ENCODE results near the gene ADAMTS15.

ADAMTS15 gene, protein sequence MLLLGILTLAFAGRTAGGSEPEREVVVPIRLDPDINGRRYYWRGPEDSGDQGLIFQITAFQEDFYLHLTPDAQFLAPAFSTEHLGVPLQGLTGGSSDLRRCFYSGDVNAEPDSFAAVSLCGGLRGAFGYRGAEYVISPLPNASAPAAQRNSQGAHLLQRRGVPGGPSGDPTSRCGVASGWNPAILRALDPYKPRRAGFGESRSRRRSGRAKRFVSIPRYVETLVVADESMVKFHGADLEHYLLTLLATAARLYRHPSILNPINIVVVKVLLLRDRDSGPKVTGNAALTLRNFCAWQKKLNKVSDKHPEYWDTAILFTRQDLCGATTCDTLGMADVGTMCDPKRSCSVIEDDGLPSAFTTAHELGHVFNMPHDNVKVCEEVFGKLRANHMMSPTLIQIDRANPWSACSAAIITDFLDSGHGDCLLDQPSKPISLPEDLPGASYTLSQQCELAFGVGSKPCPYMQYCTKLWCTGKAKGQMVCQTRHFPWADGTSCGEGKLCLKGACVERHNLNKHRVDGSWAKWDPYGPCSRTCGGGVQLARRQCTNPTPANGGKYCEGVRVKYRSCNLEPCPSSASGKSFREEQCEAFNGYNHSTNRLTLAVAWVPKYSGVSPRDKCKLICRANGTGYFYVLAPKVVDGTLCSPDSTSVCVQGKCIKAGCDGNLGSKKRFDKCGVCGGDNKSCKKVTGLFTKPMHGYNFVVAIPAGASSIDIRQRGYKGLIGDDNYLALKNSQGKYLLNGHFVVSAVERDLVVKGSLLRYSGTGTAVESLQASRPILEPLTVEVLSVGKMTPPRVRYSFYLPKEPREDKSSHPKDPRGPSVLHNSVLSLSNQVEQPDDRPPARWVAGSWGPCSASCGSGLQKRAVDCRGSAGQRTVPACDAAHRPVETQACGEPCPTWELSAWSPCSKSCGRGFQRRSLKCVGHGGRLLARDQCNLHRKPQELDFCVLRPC

GRCh38 chr11:130448416-130449309 lies at the start of gene ADAMTS15:
Gene ADAMTS15 (plus strand): TSS chr11:130448645. CDS start chr11:130448974, 329 bp downstream.
- DNase-seq (ENCODE audit: low read depth in 2 of 2) = no peak

GRCh38 chr11:130399196-130399595 lies 49.2 kb upstream of the ADAMTS15 start:
- DNase-seq (ENCODE audit: low read depth in 2 of 2) = no peak

GRCh38 chr11:130400781-130401483 lies 47.5 kb upstream of the ADAMTS15 start:
- DNase-seq (ENCODE audit: low read depth in 2 of 2) = no peak

DNA sequence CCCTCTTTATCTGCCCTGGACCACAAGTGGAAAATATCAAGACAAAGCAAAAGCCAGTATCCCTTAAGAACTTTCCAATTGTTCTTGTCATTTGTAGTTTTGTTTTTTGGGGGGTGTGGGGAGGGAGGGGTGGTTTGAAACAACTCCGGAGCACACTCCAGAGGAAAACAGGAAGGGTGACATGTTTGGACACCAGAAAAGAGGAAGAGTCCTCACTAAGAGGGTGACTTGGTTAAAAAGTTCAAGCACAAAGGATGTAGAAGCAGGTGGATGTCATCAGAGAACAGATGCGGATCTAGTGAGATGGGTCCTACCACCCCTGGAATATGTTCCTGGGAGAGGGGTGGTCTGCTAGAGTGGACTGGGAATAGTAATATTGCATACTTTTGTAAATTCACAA lies 45.9 kb upstream of the ADAMTS15 start:
- no peak for DNase-seq (ENCODE audit: low read depth in 2 of 2)

DNA sequence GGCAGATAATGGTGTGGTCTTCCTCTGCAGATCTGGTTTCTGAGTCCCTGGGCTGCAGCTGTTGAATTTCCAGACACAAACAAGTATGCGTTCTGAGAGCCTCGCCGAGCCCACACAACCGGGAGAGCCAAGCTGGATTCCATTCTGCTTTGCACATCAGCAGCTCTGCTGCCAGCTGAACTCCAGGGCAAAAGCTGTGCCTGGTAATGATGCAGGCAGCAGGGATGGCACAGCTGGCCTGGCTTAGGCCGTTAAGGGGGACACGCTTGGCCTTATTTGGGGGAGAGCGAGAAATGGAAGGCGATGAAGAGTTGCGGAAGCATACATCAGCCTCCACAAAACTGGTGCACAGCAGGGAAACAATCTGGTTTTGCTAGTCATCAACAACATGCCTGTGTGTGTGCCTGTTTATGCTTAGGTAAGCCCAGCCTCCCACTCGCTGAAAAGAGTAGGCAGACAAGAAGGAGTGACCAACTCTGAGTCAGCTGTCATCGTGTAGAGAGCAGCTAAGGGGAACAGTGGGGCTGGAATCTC lies 45.1 kb upstream of the ADAMTS15 start:
- no peak for DNase-seq (ENCODE audit: low read depth in 2 of 2)

DNA sequence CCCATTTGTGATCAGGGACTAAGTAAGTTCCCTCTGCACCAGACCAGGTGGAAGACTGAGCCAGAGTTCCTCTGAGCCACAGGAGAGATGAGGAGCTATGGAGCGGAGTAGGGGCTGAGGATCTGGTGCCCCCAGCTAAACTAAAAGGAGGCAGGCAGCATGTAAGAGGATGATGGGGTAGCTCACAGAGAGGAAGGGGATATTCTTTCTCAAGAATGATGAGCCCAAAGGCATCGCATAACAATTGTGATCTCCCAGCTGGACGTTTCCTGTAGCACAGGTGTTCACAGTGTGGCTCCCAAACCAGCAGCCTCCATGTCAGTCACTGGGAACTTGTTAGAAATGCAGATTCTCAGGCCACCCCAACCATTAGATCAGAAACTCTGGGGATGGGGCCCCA lies 44.5 kb upstream of the ADAMTS15 start:
- DNase-seq (ENCODE audit: low read depth in 2 of 2) = no peak

DNA sequence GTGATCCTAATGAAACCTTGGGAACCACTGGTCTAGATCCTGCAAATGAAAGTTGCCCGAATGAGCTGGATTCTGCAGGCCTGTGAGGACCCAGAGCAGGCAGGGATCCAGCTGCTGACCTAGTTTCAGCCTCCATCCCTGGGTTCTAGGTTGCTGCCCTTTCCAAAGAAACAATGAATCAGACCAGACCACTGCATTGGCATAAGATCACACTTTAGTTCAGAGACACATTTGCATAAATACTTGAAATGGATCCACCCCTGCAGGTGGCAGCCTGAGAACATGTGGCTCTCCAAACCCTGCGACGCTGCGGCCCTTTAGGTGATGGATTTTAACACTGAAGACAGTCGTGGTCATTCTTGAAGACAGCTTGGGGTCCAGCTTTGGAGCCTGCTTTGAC lies 43.7 kb upstream of the ADAMTS15 start:
- DNase-seq (ENCODE audit: low read depth in 2 of 2) = no peak

DNA sequence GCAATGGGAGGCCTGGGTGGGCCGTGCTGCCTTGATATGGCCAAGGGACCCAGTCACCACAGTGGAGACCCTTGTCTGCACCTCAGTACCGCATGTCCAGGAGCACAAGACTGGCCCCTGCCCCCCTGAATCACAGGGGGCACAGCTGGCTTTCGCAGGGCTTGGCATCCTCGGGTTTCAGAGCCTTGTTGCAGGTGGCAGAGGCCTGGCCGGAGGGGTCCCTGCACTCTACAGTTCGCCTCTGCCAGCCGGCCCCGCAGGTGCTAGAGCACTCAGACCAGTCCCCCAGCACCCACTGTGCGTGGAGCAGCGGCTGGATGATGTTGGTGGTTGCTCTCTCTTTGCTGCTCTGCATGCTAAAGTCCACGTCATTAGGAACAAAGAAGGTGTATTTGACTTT lies 43.0 kb upstream of the ADAMTS15 start:
- DNase-seq (ENCODE audit: low read depth in 2 of 2) = no peak

GRCh38 chr11:130407978-130408377 lies 40.5 kb upstream of the ADAMTS15 start:
- no peak for DNase-seq (ENCODE audit: low read depth in 2 of 2)

- no peak for DNase-seq (ENCODE audit: low read depth in 2 of 2)
Observed at GRCh38 chr11:130408401-130408890, 40.0 kb upstream of the ADAMTS15 start.

DNA sequence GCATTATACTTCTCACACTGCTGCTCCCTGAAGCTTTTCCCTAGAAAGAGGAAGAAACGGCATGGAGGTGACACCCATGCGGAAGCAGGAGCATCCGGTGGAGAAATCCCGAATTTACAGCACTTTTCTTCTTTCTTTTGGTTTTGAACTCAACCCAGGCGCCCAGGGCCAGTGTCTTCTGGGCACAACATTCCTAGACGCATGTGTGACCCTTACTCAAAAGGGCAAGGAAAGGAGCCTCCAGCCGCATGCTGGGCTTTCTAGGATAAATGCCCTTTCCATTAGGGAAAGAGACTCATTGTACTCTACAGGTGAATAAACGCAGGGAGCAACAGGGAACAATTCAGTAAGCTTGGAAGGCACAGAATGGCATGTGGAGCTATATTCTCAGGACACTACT lies 39.5 kb upstream of the ADAMTS15 start:
- no peak for DNase-seq (ENCODE audit: low read depth in 2 of 2)

- DNase-seq (ENCODE audit: low read depth in 2 of 2) = no peak
Observed at GRCh38 chr11:130409594-130410388, 38.7 kb upstream of the ADAMTS15 start.

- no peak for DNase-seq (ENCODE audit: low read depth in 2 of 2)
Observed at GRCh38 chr11:130411223-130411622, 37.2 kb upstream of the ADAMTS15 start.

- no peak for DNase-seq (ENCODE audit: low read depth in 2 of 2)
Observed at GRCh38 chr11:130413405-130414106, 34.9 kb upstream of the ADAMTS15 start.

DNA sequence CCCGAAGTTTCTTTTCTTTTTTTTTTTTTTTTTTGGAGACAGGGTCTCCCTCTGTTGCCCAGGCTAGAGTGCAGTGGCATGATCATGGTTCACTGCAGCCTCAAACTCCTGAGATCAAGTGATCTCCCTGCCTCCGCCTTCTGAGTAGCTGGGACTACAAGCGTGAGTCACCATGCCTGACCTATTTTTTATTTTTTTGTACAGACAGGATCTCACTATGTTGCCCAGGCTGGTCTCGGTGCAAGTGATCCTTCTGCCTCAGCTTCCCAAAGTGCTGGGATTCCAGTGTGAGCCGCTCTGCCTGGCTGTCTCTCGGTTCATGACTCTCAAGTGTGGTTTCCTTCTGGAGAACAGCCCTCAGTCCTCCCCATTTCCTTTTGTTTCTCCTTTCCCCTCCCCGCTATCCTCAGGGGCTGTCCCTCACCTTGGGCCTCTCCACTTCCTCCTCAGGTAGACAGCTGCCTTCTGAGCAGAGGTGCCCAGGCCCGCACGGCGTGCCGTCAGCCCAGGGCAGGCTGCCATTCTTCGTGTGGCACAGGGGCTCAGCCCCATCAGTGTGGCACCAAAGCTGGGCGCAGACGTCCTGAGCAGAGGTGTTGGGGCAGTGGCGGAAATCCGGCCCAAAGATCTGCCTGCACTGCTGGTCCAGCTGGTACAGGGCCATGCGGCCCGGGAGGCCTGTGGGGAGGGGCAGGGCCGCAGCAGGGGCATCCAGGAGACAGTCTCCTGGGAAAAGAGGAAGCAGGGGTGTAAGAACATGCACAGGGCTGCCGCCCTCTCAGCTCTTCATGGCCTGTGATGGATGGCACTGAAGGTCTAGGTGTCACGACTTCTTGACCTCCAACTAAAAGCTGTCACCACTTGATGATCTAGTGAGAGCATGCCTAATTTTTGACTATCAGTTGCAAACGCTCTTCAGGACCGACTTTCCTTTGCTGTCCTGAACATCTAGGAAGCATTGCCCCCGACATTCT lies 34.1 kb upstream of the ADAMTS15 start:
- no peak for DNase-seq (ENCODE audit: low read depth in 2 of 2)

DNA sequence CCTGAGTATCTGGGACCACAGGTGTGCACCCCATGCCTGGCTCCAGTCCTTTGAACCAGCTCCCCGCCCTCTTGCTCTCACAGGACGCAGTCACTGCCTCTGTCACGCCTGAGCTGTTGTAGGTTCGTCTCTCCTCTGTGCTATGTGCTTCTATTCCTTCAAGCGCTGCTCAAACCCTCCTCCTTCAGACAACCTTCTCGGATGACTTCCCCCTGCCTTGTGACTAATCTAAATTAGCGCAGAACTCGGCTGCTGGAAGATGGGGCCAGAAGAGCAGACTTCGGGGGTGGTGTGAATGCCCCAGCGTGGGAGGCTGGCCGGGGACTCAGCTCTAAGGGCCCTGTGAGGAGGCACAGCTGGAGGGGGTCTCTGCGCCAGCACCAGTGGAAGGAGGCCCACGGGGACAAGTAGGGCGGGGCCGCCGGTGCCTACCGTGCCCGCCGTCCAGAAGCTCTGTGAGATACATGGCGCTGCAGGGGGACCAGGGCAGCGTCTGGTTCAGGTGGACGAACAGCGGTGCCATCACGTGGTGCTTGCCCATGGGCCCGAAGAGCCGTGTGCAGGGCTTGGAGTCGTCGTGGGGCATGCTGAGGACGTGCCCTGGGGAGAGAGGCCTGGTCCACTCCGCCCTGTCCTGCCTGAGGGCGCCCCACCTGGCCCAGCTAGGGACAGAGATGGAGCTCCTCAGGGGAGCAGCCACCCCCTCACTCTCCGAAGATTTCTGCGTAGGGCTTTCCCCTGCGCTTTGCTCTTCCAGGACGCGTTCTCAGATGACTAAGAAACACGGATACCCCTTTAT lies 32.5 kb upstream of the ADAMTS15 start:
- DNase-seq (ENCODE audit: low read depth in 2 of 2) = no peak

DNA sequence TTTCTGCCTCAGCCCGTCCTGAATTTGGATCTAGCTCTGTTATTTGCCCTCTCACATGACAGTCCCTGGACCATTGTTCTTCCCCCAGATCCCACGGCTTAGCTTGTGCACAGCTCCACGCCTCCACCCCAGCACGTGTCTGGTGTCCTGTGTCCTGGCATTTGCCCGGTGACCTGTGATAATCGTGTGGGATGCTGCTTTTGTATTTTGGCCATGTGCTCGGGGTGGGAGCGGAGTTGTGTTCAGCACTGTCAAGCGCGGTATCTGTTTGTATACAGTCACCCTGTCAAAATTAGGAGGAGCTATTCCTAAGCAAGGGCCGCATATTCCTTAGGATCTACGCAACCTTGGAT lies 31.9 kb upstream of the ADAMTS15 start:
- no peak for DNase-seq (ENCODE audit: low read depth in 2 of 2)

Data from stimulated activated CD8-positive, alpha-beta memory T cell treated with anti-CD3 and anti-CD28 coated beads, Interleukin-7, amount 100 ng/mL, for 1 hour (primary cell).